Measurements from ENCODE around the gene MGAT4C. TPM values are rescaled to one million over a fixed set of nuclear protein-coding genes. Genes with fewer than 3 reads are reported as not detected.

MGAT4C gene
- total and polyA plus RNA-seq, 8 donors, result under 0.01 to 4.0 (median 0.06) TPM; not detected in 2

DNA sequence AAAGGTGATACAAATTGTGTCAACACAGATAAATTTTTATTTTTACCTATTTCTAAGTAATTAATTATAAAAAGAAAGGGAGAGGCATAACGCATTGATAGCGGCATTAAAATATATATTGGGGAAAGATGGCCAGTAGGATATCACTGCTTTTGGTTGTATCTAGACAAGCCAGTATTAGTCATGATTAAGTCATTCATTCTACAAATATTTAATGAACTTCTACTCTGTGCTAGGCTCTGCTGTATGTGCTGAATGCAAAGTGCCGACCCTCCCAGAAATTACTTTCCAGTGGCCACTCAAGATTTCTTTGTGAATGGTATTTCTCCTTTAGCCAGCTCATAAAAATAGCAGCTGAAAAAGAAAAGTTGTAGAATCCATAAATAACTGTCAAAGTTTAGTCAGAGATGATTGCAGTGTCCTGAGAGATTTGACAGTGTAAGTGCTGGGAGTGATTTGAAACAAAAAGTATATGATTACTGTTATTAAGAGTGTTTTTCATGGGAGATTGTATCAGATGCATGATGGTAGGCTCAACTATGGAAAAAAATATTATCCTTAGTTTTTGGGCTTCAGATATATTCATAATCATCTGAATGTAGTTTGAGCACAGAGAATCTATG is 133.2 kb downstream of the MGAT4C start:
- 44 to 70% (median 59%) methylated on average over 3 of the region's 3 CpGs for WGBS, 5 donors
- DNase-seq, result no peak
- Histone ChIP-seq H3K27ac (no peak overlapping the region), H3K4me1 (no peaks in the 10 kb centered on the region), H3K4me3 (no peak overlapping the region), H3K9me3 (no peaks in the 10 kb centered on the region), H3K27me3 (no peaks in the 10 kb centered on the region), H3K36me3 (no peaks in the 10 kb centered on the region)
- intact Hi-C loops (cut with DNase I; ENCODE audit: low total_unique reads), result no loop called here
- TF ChIP-seq, protein P1, sequence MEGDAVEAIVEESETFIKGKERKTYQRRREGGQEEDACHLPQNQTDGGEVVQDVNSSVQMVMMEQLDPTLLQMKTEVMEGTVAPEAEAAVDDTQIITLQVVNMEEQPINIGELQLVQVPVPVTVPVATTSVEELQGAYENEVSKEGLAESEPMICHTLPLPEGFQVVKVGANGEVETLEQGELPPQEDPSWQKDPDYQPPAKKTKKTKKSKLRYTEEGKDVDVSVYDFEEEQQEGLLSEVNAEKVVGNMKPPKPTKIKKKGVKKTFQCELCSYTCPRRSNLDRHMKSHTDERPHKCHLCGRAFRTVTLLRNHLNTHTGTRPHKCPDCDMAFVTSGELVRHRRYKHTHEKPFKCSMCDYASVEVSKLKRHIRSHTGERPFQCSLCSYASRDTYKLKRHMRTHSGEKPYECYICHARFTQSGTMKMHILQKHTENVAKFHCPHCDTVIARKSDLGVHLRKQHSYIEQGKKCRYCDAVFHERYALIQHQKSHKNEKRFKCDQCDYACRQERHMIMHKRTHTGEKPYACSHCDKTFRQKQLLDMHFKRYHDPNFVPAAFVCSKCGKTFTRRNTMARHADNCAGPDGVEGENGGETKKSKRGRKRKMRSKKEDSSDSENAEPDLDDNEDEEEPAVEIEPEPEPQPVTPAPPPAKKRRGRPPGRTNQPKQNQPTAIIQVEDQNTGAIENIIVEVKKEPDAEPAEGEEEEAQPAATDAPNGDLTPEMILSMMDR (IDR thresholded peaks at IDR 0.05), result no peak
- TF ChIP-seq POLR2AphosphoS5 (IDR thresholded peaks at IDR 0.05) (no peak), POLR2A (IDR thresholded peaks at IDR 0.05) (no peak), EP300 (IDR thresholded peaks at IDR 0.05) (no peak)

DNA sequence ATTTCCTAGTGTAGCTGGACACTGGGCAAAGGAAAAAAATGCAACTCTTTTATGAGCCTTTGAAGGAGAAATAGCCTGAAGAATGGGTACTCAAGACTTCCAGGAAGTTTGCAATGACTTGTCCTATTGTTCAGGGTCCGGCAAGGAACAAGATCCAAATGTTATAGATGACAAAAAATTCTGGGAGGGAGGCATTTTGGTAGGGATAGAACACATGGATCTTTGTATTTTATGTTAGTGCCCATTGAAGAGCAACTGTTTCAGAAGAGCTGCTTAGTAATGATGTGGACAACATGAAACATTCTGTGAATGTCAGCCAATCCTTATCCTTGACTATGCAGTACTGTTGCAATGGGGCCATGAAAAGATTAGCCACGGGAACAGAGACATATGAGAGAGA is 138.0 kb downstream of the MGAT4C start:
- Histone ChIP-seq H3K27me3 (no peaks in the 10 kb centered on the region), H3K27ac (no peak overlapping the region), H3K9me3 (no peaks in the 10 kb centered on the region), H3K4me1 (no peaks in the 10 kb centered on the region), H3K4me3 (no peak overlapping the region), H3K36me3 (no peaks in the 10 kb centered on the region)
- DNase-seq, result no peak
- TF ChIP-seq EP300 (IDR thresholded peaks at IDR 0.05), result no peak
- TF ChIP-seq, protein P1 (IDR thresholded peaks at IDR 0.05), result no peak
- WGBS, 5 donors, result 52 to 78% (median 65%) methylated on average over 2 of the region's 2 CpGs
- intact Hi-C loops (cut with DNase I; ENCODE audit: low total_unique reads), result no loop called here

DNA sequence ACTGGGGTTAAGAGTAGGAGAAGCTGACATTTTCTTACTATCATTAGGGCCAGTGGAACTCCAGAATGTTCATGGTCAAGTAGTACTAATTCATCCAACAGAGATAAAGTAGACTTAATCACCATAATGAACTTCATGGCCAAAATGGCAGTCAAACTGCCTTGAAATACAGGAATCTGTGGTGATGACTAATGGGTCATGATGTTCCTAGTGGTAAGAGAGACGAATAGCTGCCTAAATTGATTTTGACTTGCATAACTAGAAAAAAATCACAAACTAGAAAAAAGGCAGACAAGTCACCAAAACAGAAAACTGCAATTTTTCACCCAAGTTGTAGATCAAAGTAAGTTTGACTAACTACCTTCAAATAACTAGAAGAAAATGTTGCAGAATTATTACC is 138.5 kb downstream of the MGAT4C start:
- intact Hi-C loops (cut with DNase I; ENCODE audit: low total_unique reads), result no loop called here
- 38 to 67% (median 56%) methylated on average over 1 of the region's 1 CpG for WGBS, 5 donors
- Histone ChIP-seq H3K36me3 (no peaks in the 10 kb centered on the region), H3K4me1 (no peaks in the 10 kb centered on the region), H3K9me3 (no peaks in the 10 kb centered on the region), H3K27ac (no peak overlapping the region), H3K4me3 (no peak overlapping the region), H3K27me3 (no peaks in the 10 kb centered on the region)
- no peak for DNase-seq
- no peak for TF ChIP-seq EP300 (IDR thresholded peaks at IDR 0.05)
- TF ChIP-seq POLR2AphosphoS5 (IDR thresholded peaks at IDR 0.05), result no peak
- TF ChIP-seq, protein P1 (IDR thresholded peaks at IDR 0.05), result no peak
- TF ChIP-seq POLR2A (IDR thresholded peaks at IDR 0.05), result no peak

DNA sequence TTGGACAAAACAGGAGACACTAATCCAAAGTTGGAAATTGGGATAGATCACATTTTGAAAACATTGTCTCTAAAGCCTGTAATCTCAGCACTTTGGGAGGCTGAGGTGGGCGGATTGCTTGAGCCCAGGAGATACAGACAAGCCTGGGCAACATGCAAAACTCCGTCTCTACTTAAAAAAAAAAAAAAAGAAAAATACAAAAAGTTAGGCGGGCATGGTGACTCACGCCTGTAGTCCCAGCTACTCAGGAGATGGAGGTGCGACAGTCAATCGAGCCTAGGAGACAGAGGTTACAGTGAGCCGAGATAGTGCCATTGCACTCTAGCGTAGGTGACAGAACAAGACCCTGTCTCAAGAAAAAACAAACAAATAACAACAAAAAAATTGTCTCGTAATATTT is 152.1 kb downstream of the MGAT4C start:
- TF ChIP-seq, protein P1 (IDR thresholded peaks at IDR 0.05), result no peak
- no peaks in the 10 kb centered on the region for H3K4me1 ChIP-seq
- H3K27me3 ChIP-seq, result no peaks in the 10 kb centered on the region
- DNase-seq, result no peak
- H3K27ac ChIP-seq, result no peak overlapping the region
- no peak overlapping the region for H3K4me3 ChIP-seq
- intact Hi-C loops (cut with DNase I; ENCODE audit: low total_unique reads), result no loop called here
- 73 to 87% (median 84%) methylated on average over 9 of the region's 9 CpGs for WGBS, 5 donors
- H3K36me3 ChIP-seq, result no peaks in the 10 kb centered on the region
- H3K9me3 ChIP-seq, result no peaks in the 10 kb centered on the region

Data from stomach (tissue), 9 donors.